ENCODE measurements around the gene PKIB. TPM values are rescaled to one million over a fixed set of nuclear protein-coding genes. Genes with fewer than 3 reads are reported as not detected.

Gene PKIB
- total RNA-seq, 1 donor from 2014 or later: 202 TPM

DNA sequence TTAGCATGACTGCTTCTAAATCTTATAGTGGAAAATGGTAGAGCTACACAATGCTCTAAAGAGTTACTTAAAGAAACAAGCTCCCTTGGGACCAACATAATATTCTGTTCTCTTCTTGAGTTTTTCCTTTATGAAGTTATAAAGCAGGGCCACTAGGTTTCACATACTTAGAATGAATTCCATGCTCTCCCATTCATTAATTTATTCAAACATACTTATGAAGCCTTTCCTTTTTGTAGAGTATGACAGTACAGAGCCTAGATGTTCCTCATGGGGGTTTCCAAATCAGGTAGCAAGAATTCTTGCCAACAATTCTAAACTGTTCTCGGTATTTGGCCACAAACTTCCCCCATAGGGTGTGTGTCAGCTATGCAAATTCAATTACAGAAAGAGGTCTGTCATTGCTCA, 148.7 kb downstream of the PKIB start:
- no peak for DNase-seq (ENCODE audit: low spot score)
- H3K79me2 ChIP-seq (ENCODE audit: low read depth): no peaks in the 10 kb centered on the region
- no peaks in the 10 kb centered on the region for H3K9me3 ChIP-seq (ENCODE audit: low read depth)
- H3K4me1 Mint-ChIP-seq: peaks cover 8% of the 10 kb centered on the region
- no peak overlapping the region for H3K27ac ChIP-seq
- no peak overlapping the region for H3K4me2 ChIP-seq
- H4K20me1 ChIP-seq (ENCODE audit: low read depth): no peaks in the 10 kb centered on the region
- peaks cover 3% of the 10 kb centered on the region for H3K9me3 Mint-ChIP-seq
- no peak overlapping the region for H2AFZ ChIP-seq (replicated peaks)
- H3K4me3 Mint-ChIP-seq: no peak overlapping the region
- peaks cover 11% of the 10 kb centered on the region for H3K4me1 ChIP-seq
- H3K4me3 ChIP-seq: no peak overlapping the region
- no peaks in the 10 kb centered on the region for H3K27me3 ChIP-seq
- H3K36me3 ChIP-seq: no peaks in the 10 kb centered on the region
- H3K36me3 Mint-ChIP-seq: no peaks in the 10 kb centered on the region
- H3F3A ChIP-seq (ENCODE audit: low read depth): no peaks in the 10 kb centered on the region
- H3K27me3 Mint-ChIP-seq (ENCODE audit: insufficient read depth, low read depth): peaks cover 6% of the 10 kb centered on the region
- no peak overlapping the region for H3K9ac ChIP-seq
- no peak overlapping the region for H3K27ac Mint-ChIP-seq
- TF ChIP-seq CTCF (IDR thresholded peaks at IDR 0.05) (no peak), EZH2phosphoT487 (IDR thresholded peaks at IDR 0.05) (no peak), EZH2 (IDR thresholded peaks at IDR 0.05) (no peak)

GRCh38 chr6:122760330-122760729, 150.1 kb downstream of the PKIB start:
- no peaks in the 10 kb centered on the region for H3K79me2 ChIP-seq (ENCODE audit: low read depth)
- no peak overlapping the region for H3K27ac ChIP-seq
- Mint-ChIP-seq H3K27ac (no peak overlapping the region), H3K36me3 (no peaks in the 10 kb centered on the region), H3K9me3 (peaks cover 3% of the 10 kb centered on the region), H3K4me3 (no peak overlapping the region), H3K4me1 (no peaks in the 10 kb centered on the region), H3K27me3 (ENCODE audit: insufficient read depth, low read depth) (no peaks in the 10 kb centered on the region)
- H4K20me1 ChIP-seq (ENCODE audit: low read depth): no peaks in the 10 kb centered on the region
- no peaks in the 10 kb centered on the region for H3K27me3 ChIP-seq
- no peak overlapping the region for H3K4me2 ChIP-seq
- no peaks in the 10 kb centered on the region for H3F3A ChIP-seq (ENCODE audit: low read depth)
- no peaks in the 10 kb centered on the region for H3K4me1 ChIP-seq
- no peaks in the 10 kb centered on the region for H3K36me3 ChIP-seq
- no peaks in the 10 kb centered on the region for H3K9me3 ChIP-seq (ENCODE audit: low read depth)
- DNase-seq (ENCODE audit: low spot score): no peak
- H2AFZ ChIP-seq (replicated peaks): no peak overlapping the region
- no peak overlapping the region for H3K9ac ChIP-seq
- no peak for TF ChIP-seq CTCF (IDR thresholded peaks at IDR 0.05)
- TF ChIP-seq EZH2 (IDR thresholded peaks at IDR 0.05): no peak
- no peak for TF ChIP-seq EZH2phosphoT487 (IDR thresholded peaks at IDR 0.05)
- no peak overlapping the region for H3K4me3 ChIP-seq

DNA sequence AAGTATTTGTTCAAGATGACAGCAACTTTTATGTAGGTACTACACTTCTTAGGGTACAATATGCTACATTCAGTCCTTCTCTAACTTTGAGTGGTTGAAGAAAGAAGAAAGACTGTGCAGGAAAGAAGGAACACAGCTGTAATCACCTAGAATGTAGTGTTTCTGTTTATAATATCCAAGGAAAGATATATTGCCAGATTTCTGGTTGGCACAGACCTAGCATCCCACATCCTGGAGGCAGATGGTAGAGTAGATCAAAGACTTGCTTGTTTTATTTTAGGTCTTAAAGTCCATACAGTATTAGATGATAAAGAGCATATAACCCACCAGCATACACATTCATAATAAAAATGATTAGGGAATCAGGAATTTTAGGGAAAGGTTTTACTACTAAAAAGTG, 156.1 kb downstream of the PKIB start:
- H3K27ac Mint-ChIP-seq: no peak overlapping the region
- TF ChIP-seq EZH2phosphoT487 (IDR thresholded peaks at IDR 0.05): no peak
- TF ChIP-seq CTCF (IDR thresholded peaks at IDR 0.05): no peak
- TF ChIP-seq EZH2 (IDR thresholded peaks at IDR 0.05): no peak
- no peak overlapping the region for H2AFZ ChIP-seq (replicated peaks)

More for the DNA sequence above, 156.1 kb downstream of the PKIB start:
- peaks cover 6% of the 10 kb centered on the region for H3K4me1 ChIP-seq
- H3F3A ChIP-seq (ENCODE audit: low read depth): no peaks in the 10 kb centered on the region
- no peaks in the 10 kb centered on the region for H3K27me3 Mint-ChIP-seq (ENCODE audit: insufficient read depth, low read depth)
- H3K4me1 Mint-ChIP-seq: no peaks in the 10 kb centered on the region
- H3K79me2 ChIP-seq (ENCODE audit: low read depth): no peaks in the 10 kb centered on the region
- no peaks in the 10 kb centered on the region for H3K27me3 ChIP-seq
- no peak overlapping the region for H3K4me2 ChIP-seq
- no peak overlapping the region for H3K4me3 ChIP-seq
- no peaks in the 10 kb centered on the region for H4K20me1 ChIP-seq (ENCODE audit: low read depth)
- no peak for DNase-seq (ENCODE audit: low spot score)
- H3K27ac ChIP-seq: no peak overlapping the region
- H3K36me3 ChIP-seq: no peaks in the 10 kb centered on the region
- H3K9ac ChIP-seq: no peak overlapping the region
- H3K9me3 ChIP-seq (ENCODE audit: low read depth): no peaks in the 10 kb centered on the region
- H3K4me3 Mint-ChIP-seq: no peak overlapping the region
- no peaks in the 10 kb centered on the region for H3K36me3 Mint-ChIP-seq
- peaks cover 3% of the 10 kb centered on the region for H3K9me3 Mint-ChIP-seq

All from neural progenitor cell (in vitro differentiated cells).